Thymus (tissue), 11 donors: ENCODE data around the gene CAPN15. TPM values are rescaled to one million over a fixed set of nuclear protein-coding genes. Genes with fewer than 3 reads are reported as not detected.
A peak's percentile ranks its signal among the peaks of the same experiment; 100 is the strongest.

Experiments
- DNase-seq, 9 donors: peaks; one replicate each; pipeline ENCODE4 v3.0.0-alpha.2; 2013; ENCODE audit warnings: low spot score in 9 of 9, low read depth in 6 of 9, missing footprints in 1 of 9
- H3K27ac ChIP-seq, 2 donors: one replicate each; pipeline ENCODE4 v1.5.1; 2013; ENCODE audit warnings: control low read depth in 1 of 2, low read depth in 1 of 2, low read length in 1 of 2, mild to moderate bottlenecking in 1 of 2, moderate library complexity in 1 of 2
- H3K27me3 ChIP-seq, 2 donors: one replicate each; pipeline ENCODE4 v1.5.1; 2013; ENCODE audit warnings: low read length in 1 of 2; ENCODE audit not compliant: control insufficient read depth in 2 of 2, insufficient read depth in 1 of 2
- H3K36me3 ChIP-seq, 2 donors: one replicate each; pipeline ENCODE4 v1.5.1; 2013; ENCODE audit warnings: low read length in 1 of 2, mild to moderate bottlenecking in 1 of 2, moderate library complexity in 1 of 2; ENCODE audit not compliant: control insufficient read depth in 2 of 2, insufficient read depth in 2 of 2
- H3K4me1 ChIP-seq, 2 donors: one replicate each; pipeline ENCODE4 v1.5.1; 2013; ENCODE audit warnings: low read length in 2 of 2; ENCODE audit not compliant: control insufficient read depth in 2 of 2, insufficient read depth in 2 of 2
- H3K4me3 ChIP-seq, 2 donors: one replicate each; pipeline ENCODE4 v1.5.1; 2013; ENCODE audit warnings: low read length in 2 of 2, control low read depth in 1 of 2, mild to moderate bottlenecking in 1 of 2
- H3K9me3 ChIP-seq, 2 donors: one replicate each; pipeline ENCODE4 v1.5.1; 2013; ENCODE audit warnings: low read length in 1 of 2, mild to moderate bottlenecking in 1 of 2; ENCODE audit not compliant: control insufficient read depth in 2 of 2, insufficient read depth in 1 of 2
- WGBS: extraction: QIAGEN DNeasy Blood & Tissue Kit; methylation state at CpG from one replicate; pipeline ENCODE4 v1.1.7; 2013; 5-methylcytosine and 5-hydroxymethylcytosine counted together
- polyA plus RNA-seq: library from polyadenylated mRNA; stranded (reverse); fragments of 200-250 nt; gene quantifications from one replicate; pipeline ENCODE4 v1.2.3, GENCODE V29; 2013
- total RNA-seq: library from RNA; stranded (reverse); fragments of 120-200 nt; gene quantifications from one replicate; pipeline ENCODE4 v1.2.4, GENCODE V29; 2013
- donor health status: healthy.

The CAPN15 gene
- total and polyA plus RNA-seq, 2 donors: 16.8 to 40.4 TPM

DNA sequence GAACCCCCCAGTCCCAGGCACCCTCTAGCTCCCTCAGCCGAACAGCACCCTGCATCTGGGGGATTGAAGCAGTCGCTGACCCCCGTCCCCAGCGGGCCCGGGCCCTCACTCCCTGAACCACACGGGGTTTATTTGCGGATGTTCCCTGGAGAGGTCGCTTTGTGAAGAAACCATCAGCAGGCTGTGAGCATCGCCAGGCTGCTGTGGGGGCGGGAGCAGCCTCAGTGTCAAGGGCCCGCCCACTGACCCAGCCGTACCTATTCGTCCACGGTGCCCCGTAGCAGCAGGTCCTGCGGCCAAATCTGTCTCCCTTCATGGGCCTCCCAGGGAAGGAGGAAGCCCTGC, 55.9 kb downstream of the CAPN15 start:
- Histone ChIP-seq H3K4me3 (no peak overlapping the region), H3K36me3 (peaks cover 4 to 27% of the 10 kb centered on the region in 2 donors), H3K27ac (no peak overlapping the region), H3K4me1 (peaks cover 11 to 25% of the 10 kb centered on the region in 2 donors), H3K27me3 (peaks cover 0 to 4% of the 10 kb centered on the region in 2 donors), H3K9me3 (no peaks in the 10 kb centered on the region)
- WGBS: 94% methylated on average over 16 of the region's 16 CpGs
- DNase-seq: no peak

DNA sequence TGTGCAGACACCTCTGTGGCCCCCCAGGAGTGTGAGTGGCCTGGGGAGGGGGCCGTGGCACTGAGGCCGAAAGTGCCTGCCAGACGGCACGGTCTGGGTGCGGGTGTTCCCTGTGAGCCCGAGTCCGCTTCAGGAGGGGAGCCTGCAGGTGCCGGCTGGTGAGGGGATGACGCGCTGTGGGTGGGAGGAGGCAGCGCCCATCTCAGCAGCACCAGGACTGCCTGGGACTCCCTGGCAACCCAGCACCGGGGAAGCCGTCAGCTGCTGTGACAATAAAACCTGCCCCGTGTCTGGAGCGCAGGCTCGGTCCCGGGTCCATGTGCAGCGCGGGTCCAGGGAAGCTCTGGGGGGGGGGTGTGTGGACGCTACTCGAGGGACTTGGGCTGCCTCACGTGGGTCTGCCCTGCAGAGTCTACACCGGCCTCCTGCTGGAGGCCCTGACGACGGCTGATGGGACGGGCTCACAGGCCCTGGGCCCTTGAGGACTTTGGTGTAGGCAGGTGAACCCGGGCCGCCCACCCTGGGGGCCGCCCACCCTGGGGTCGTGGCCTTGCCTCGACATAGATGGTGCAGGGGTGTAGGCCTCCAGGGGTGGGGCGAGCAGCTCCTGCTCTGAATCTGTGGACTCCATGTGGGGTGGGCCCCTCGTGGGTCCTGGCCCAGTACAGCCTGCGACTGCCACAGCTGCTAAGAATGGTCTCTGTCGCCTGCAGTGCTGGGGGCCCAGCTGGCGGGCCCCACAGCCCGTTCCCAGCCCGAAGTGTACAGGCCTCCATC, 56.5 kb downstream of the CAPN15 start:
- Histone ChIP-seq H3K4me1 (peaks cover 11 to 27% of the 10 kb centered on the region in 2 donors), H3K9me3 (no peaks in the 10 kb centered on the region), H3K36me3 (peaks cover 4 to 27% of the 10 kb centered on the region in 2 donors), H3K27ac (no peak overlapping the region), H3K27me3 (peaks cover 0 to 4% of the 10 kb centered on the region in 2 donors), H3K4me3 (no peak overlapping the region)
- DNase-seq: no peak
- 94% methylated on average over 38 of the region's 38 CpGs for WGBS

DNA sequence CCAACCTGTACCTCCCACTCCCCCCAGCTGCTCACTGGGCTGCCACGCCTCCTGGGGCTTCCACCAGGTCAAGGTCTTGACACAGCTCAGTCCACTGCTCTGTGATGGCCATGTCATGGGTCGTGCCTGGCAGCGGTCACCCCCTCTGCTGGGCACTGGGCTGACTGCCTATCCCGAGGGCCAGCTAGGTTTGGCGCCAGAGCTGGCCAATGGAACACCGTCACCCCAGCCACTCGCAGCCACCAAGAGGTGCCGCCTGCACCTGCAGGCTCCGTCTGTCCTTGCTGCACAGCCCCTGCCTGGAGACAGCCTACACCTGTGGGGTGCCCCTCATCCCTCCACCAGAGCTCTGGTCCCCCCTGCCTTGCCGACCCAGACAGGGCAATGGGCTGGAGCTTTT, 57.8 kb downstream of the CAPN15 start:
- Histone ChIP-seq H3K9me3 (peaks cover 0 to under 1% of the 10 kb centered on the region in 2 donors), H3K36me3 (peaks cover 4 to 22% of the 10 kb centered on the region in 2 donors), H3K4me3 (no peak overlapping the region), H3K27me3 (peaks cover 0 to 4% of the 10 kb centered on the region in 2 donors), H3K4me1 (peaks cover 8 to 24% of the 10 kb centered on the region in 2 donors), H3K27ac (no peak overlapping the region)
- peak in 1 of 9 donors; percentile 31 for DNase-seq
- 41% methylated on average over 10 of the region's 10 CpGs for WGBS

DNA sequence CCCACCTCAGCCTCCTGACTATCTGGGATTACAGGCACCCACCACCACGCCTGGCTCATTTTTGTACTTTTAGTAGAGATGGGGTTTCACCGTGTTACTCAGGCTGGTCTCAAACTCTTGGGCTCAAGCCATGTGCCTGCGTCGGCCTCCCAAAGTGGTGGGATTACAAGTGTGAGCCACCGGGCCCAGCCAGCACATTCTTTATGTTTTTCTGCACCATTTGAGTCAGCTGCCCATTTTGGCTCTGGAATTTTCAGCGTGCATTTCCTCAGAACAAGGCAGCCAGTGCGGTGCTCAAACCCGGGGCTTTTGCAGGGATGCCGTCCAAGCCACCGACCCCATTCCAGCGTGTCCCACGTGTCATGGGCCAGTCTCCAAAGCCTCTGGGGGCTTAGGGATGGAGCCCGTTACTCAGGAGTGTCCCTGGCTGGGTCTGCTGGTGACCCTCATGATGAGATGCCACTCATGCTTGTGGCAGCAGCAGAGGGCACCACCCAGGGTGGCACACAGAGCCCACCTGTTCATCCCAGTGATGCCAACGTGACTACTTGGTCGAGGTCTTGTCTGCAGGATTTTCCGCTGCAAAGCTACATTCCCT, 58.6 kb downstream of the CAPN15 start:
- H3K9me3 ChIP-seq: peaks cover 0 to 3% of the 10 kb centered on the region in 2 donors
- no peak overlapping the region for H3K27ac ChIP-seq
- H3K4me1 ChIP-seq: peaks cover 14 to 31% of the 10 kb centered on the region in 2 donors
- peaks cover 0 to 4% of the 10 kb centered on the region in 2 donors for H3K27me3 ChIP-seq
- no peak for DNase-seq
- no peak overlapping the region for H3K4me3 ChIP-seq
- H3K36me3 ChIP-seq: peaks cover 0 to 14% of the 10 kb centered on the region in 2 donors
- WGBS: 77% methylated on average over 16 of the region's 16 CpGs

DNA sequence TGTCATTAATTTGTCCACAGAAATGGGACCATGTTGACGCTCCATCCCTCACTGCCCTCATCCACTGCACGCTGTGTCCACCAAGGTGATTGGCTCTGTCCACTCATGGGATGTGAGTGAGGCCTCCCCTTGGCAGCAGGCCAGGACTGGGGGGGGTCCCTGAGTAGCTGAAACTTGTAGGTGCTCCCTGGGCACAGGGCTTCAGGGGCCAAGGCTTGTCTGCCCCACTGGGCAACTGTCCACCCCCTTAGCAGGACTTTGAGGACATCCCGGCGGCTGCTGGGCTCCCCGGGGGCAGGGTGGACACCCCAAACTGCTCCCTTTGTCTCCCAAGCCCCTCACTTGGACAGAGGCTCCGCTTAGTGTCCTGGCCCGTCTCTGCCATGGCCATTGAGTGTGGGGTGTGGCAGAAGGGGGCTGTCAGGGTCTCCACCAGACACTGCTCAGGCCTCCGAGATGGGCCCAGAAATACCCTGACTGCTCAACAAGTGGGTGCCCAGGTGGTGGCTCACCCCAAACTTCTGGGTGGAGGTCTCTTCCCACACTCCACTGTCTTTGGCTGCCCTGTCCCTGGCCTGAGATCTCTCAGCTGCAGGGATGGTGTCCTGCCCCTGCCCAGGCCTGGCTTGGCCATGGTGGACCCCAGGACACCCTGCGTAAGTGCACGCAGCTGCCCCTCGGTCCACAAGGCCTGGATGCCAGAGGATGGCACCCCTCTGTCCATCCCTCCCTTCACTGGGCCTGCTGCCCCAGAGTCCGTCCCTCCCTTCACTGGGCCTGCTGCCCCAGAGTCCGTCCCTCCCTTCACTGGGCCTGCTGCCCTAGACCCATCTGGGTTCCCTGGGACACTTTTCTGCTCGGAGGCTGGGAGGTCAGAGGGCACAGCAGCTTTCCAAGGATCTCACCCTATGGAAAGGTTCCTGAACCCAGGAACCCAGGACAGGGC, 59.4 kb downstream of the CAPN15 start:
- no peak overlapping the region for H3K27ac ChIP-seq
- WGBS: 96% methylated on average over 14 of the region's 14 CpGs
- peaks cover 0 to 13% of the 10 kb centered on the region in 2 donors for H3K36me3 ChIP-seq
- H3K4me1 ChIP-seq: peaks cover 19 to 36% of the 10 kb centered on the region in 2 donors
- DNase-seq: no peak
- H3K4me3 ChIP-seq: peak overlapping the region in 1 of 2 donors; percentile 15
- peaks cover 0 to 3% of the 10 kb centered on the region in 2 donors for H3K9me3 ChIP-seq
- H3K27me3 ChIP-seq: peaks cover 0 to 4% of the 10 kb centered on the region in 2 donors

DNA sequence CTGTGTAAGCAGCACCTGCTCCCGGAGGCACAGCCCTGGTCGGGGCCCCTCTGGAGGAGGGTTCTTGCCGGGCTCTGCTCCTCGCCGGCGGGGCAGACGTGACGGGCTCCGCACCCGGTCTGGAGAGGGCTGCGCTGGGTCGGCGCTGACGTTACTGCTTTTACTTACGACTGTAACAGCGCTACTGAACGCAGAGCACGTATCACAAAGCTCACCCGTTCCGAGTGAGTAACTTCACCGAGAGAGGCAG, 61.1 kb downstream of the CAPN15 start:
- peak overlapping the region; percentile 99 for H3K27ac ChIP-seq
- H3K4me1 ChIP-seq: peaks cover 23 to 52% of the 10 kb centered on the region in 2 donors
- H3K27me3 ChIP-seq: peaks cover 0 to 4% of the 10 kb centered on the region in 2 donors

DNA sequence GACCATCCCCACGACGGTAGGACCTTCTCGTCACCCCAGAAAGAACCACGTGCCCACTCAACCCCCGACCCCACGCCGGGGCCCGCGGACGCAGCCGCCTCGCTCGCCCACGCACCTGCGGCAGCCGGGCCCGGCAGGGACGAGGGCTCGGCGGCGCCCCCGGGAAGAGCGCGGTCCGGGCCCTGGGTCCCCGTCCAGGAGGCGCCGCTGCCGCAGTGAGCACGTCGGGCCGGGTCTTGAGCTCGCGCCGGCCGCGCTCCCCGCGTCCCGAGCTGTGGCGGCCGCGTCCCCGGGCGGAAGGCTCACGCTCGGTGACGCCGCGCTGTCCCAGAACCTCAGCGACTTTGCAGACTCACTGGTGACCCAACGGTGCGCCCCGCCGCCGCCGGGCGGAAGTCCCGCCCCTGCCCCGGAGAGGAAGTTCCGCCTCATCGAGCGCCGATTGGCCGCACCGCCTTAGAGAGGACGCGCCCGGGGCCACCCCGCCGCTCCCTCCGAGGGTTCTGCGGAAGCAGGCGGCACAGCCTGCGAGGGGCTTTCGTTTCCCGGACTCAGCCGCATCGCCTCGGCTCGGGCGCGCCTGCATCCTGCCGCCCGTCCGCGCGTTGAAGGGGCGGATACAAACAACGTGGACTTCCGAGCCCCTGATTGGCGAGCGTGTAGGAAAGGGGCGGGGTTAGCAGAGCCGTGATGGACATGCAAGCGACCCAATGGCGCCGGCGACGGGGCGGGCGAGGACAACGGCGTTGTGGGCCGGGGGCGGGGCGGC, 61.6 kb downstream of the CAPN15 start:
- peaks cover 23 to 57% of the 10 kb centered on the region in 2 donors for H3K4me1 ChIP-seq
- under 1% methylated on average over 107 of the region's 107 CpGs for WGBS
- H3K36me3 ChIP-seq: peaks cover 13% of the 10 kb centered on the region in 2 donors
- peaks cover 0 to 4% of the 10 kb centered on the region in 2 donors for H3K27me3 ChIP-seq
- peak; percentile 92 to 99 (median 97) for DNase-seq
- peak overlapping the region; percentile 99 for H3K27ac ChIP-seq
- H3K4me3 ChIP-seq: peak overlapping the region; percentile 75
- H3K9me3 ChIP-seq: peaks cover 0 to 3% of the 10 kb centered on the region in 2 donors

More for the DNA sequence above, 61.1 kb downstream of the CAPN15 start:
- H3K9me3 ChIP-seq: peaks cover 0 to 3% of the 10 kb centered on the region in 2 donors
- peaks cover 10 to 13% of the 10 kb centered on the region in 2 donors for H3K36me3 ChIP-seq
- DNase-seq: peak in 3 of 9 donors; percentile 51 to 76 (median 59)
- peak overlapping the region; percentile 75 for H3K4me3 ChIP-seq
- whole genome bisulfite sequencing: under 1% methylated on average over 21 of the region's 21 CpGs

DNA sequence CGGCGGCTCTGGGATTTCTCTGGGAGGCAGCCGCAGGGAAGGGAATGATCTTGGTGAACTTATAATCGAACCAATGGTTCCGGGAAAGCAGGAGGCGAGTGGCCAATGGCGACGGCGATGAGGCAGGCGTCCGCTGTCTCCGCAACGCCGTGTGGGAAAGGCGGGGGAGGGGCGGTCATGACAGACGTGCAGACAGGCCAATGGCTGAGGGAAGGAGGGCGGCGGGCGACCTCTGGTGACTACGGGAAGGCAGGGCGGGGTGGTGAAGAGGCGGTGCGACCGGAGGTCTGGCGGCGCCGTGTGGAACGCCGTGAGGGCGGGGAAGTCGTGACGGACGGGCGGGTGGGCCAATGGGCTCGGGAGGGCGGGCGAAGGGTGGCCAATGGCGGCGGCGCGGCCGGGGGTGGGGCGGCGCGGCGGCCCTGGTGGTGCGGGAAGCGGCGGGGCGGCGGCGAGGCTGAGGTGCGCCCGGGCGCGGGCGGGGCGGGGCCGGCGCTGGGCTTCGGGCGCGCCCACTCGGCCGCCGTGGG, 62.2 kb downstream of the CAPN15 start, which contains the start of gene RAB40C:
TSS of gene RAB40C (plus strand) at position 409 of the 530 bp plus-strand sequence. CDS start 226 bp downstream, outside the sequence.
- Histone ChIP-seq H3K4me3 (peak within 1 kb of the TSS; percentile 75 to 85), H3K4me1 (peaks cover 23 to 61% of the 10 kb centered on the region in 2 donors), H3K9me3 (peaks cover 0 to 3% of the 10 kb centered on the region in 2 donors), H3K36me3 (peaks cover 13 to 16% of the 10 kb centered on the region in 2 donors), H3K27ac (peak within 1 kb of the TSS; percentile 99), H3K27me3 (peaks cover 0 to 4% of the 10 kb centered on the region in 2 donors)
- under 1% methylated on average over 67 of the region's 67 CpGs for WGBS
- peak; percentile 95 to 100 (median 98) for DNase-seq
